Activated CD8-positive, alpha-beta T cell treated with anti-CD3 and anti-CD28 coated beads for 36 hours (primary cell): ENCODE data around the gene POU3F1. TPM values are rescaled to one million over a fixed set of nuclear protein-coding genes. Genes with fewer than 3 reads are reported as not detected.

Experiments
- ATAC-seq: fragments of 200-7000 bp; cut with Tn5 transposase; one replicate; pipeline ENCODE4 v1.10.0; 2021; ENCODE audit warnings: mild to moderate bottlenecking, moderate library complexity
- CTCF ChIA-PET: fragments of 350-600 bp; sonication (Branson Sonifier 250); formaldehyde crosslinking; loops from one replicate; lab custom pipeline; 2021; ENCODE audit warnings: antibody characterized with exemption; lab: Charles Lee
- POLR2A ChIA-PET: fragments of 350-600 bp; sonication (Branson Sonifier 250); formaldehyde crosslinking; loops from one replicate; lab custom pipeline; 2021; ENCODE audit warnings: antibody characterized with exemption; lab: Charles Lee
- DNase-seq: peaks from one replicate; pipeline ENCODE4 v3.0.0-alpha.2; 2020
- H3K27ac Mint-ChIP-seq: one replicate; pipeline ENCODE4 v1.8.0; 2021; ENCODE audit warnings: mild to moderate bottlenecking, mixed read lengths
- H3K27me3 Mint-ChIP-seq: one replicate; pipeline ENCODE4 v1.8.0; 2021; ENCODE audit warnings: mixed read lengths
- H3K36me3 Mint-ChIP-seq: one replicate; pipeline ENCODE4 v1.8.0; 2021; ENCODE audit warnings: low read depth, mixed read lengths
- H3K4me1 Mint-ChIP-seq: one replicate; pipeline ENCODE4 v1.8.0; 2021; ENCODE audit warnings: low read depth, mixed read lengths
- H3K4me3 Mint-ChIP-seq: one replicate; pipeline ENCODE4 v1.8.0; 2021; ENCODE audit warnings: mild to moderate bottlenecking, moderate library complexity, mixed read lengths
- H3K9me3 Mint-ChIP-seq: one replicate; pipeline ENCODE4 v1.8.0; 2021; ENCODE audit warnings: mixed read lengths
- CTCF ChIP-seq: fragments of 200-600 bp; IDR thresholded peaks from one replicate; pipeline ENCODE4 v1.8.0; 2022; ENCODE audit warnings: antibody characterized with exemption, mild to moderate bottlenecking
- intact Hi-C: fragments of 100-400 bp; cut with micrococcal nuclease; formaldehyde crosslinking; loops from one replicate; pipeline ENCODE4 v1.10.0; 2022
- total RNA-seq, 2 experiments: library from RNA; stranded (reverse); gene quantifications; one replicate each; pipeline ENCODE4 v1.2.3, GENCODE V29; 2021

POU3F1 gene
- total RNA-seq, 2 experiments from 2014 or later: 0.16 TPM; not detected in 1

- POLR2A ChIA-PET: no interaction called here
- peaks cover 3% of the 10 kb centered on the region for H3K27me3 Mint-ChIP-seq
Observed at GRCh38 chr1:38082769-38083263, 36.2 kb upstream of the POU3F1 start.

DNA sequence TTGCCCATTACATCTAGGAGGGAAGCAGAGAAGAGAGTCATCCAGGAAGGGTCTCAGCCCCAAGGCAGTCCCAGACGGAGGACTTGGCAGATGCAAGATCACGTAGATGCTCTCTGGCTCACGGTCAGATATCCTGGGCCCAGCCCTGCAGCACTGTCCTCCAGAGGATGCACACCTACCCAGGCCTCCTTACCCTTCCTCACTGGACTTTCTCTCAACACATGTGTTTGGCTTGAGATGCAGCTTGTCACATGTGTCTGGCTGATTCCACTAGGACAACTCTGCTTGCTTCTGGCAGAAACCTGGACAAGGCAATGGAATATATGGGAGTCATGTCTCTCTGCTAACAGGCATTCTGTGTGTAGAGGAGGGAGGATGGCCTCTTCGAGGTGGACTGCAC, 32.4 kb upstream of the POU3F1 start:
- DNase-seq (no peak), ATAC-seq (no peak)
- ChIA-PET POLR2A (no interaction called here), CTCF (no interaction called here)
- H3K36me3 Mint-ChIP-seq: no peaks in the 10 kb centered on the region
- H3K27me3 Mint-ChIP-seq: peaks cover 6% of the 10 kb centered on the region
- intact Hi-C loops: no loop called here
- H3K9me3 Mint-ChIP-seq: no peaks in the 10 kb centered on the region
- H3K4me3 Mint-ChIP-seq: no peak overlapping the region
- H3K27ac Mint-ChIP-seq: no peak overlapping the region
- TF ChIP-seq CTCF: no peak
- no peaks in the 10 kb centered on the region for H3K4me1 Mint-ChIP-seq

More at GRCh38 chr1:38082769-38083263, 36.2 kb upstream of the POU3F1 start:
- intact Hi-C loops: no loop called here
- ATAC-seq (no peak), DNase-seq (no peak)
- TF ChIP-seq CTCF: no peak
- CTCF ChIA-PET: no interaction called here
- Mint-ChIP-seq H3K4me1 (no peaks in the 10 kb centered on the region), H3K9me3 (no peaks in the 10 kb centered on the region), H3K36me3 (no peaks in the 10 kb centered on the region), H3K27ac (no peak overlapping the region), H3K4me3 (no peak overlapping the region)

DNA sequence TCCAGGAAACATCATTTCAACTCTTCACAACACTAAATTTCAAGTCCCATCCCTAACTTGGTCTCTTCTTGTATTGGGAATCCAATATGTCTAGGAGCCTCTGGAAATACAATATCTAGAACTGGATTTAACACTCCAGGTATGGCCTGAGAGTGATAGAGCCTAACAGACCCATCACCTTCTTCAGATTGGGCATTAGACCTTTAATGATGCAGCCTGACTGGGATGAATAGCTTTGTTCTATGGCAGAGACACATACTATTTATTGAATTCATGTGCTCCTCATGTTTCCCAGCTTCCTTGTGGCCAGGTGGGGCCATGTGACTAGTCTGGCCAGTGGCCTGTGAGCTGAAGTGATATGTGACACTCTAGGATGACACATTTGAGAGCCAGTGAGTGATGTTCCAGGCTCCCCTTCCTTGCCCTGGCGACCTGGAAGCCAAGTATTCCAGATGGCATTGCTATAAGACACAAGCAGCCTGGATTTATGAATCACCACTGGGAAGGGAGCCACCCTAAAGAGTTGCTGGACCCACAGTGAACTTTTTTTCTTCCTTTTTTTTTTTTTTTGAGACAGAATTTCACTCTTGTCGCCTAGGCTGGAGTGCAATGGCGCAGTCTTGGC, 31.0 kb upstream of the POU3F1 start:
- no peaks in the 10 kb centered on the region for H3K36me3 Mint-ChIP-seq
- H3K9me3 Mint-ChIP-seq: no peaks in the 10 kb centered on the region
- no peak for TF ChIP-seq CTCF
- no peak for ATAC-seq
- H3K27me3 Mint-ChIP-seq: peaks cover 15% of the 10 kb centered on the region
- CTCF ChIA-PET: no interaction called here
- DNase-seq: no peak
- no peak overlapping the region for H3K27ac Mint-ChIP-seq
- POLR2A ChIA-PET: interaction anchor here (1.0 kb wide), 1 partner anchor 482 kb away, joined by 5 read pairs; no protein-coding TSS in a partner anchor
- intact Hi-C loops: no loop called here
- no peak overlapping the region for H3K4me3 Mint-ChIP-seq
- no peaks in the 10 kb centered on the region for H3K4me1 Mint-ChIP-seq

DNA sequence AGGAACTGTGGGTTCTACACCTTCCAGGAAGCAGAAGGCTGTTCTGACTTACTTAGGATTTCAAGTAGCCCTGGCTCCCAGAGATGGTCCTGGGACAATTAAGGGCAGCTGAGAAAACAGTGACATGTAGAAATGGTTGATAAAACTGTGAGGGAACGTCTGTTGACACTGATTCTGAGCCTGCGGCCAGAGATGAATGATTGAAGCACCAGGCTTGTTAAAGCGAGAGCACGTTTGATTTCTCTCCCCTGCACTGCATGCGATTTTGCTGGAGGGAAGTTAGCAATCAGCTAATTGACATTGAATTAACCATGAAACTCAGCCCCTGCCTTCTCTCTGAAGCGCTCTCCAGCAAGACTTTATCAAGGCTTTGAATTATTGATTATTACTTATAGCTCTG, 29.9 kb upstream of the POU3F1 start:
- no peak for TF ChIP-seq CTCF
- Mint-ChIP-seq H3K27me3 (peaks cover 17% of the 10 kb centered on the region), H3K36me3 (no peaks in the 10 kb centered on the region), H3K9me3 (no peaks in the 10 kb centered on the region), H3K27ac (no peak overlapping the region), H3K4me3 (no peak overlapping the region), H3K4me1 (no peaks in the 10 kb centered on the region)
- ATAC-seq: no peak
- intact Hi-C loops: no loop called here
- ChIA-PET CTCF (no interaction called here), POLR2A (no interaction called here)
- no peak for DNase-seq

- ChIA-PET CTCF (no interaction called here), POLR2A (no interaction called here)
- Mint-ChIP-seq H3K27me3 (peaks cover 17% of the 10 kb centered on the region), H3K27ac (no peak overlapping the region), H3K9me3 (no peaks in the 10 kb centered on the region), H3K4me1 (no peaks in the 10 kb centered on the region), H3K36me3 (no peaks in the 10 kb centered on the region), H3K4me3 (no peak overlapping the region)
- TF ChIP-seq CTCF: no peak
- DNase-seq: no peak
- no peak for ATAC-seq
- intact Hi-C loops: no loop called here
Observed at GRCh38 chr1:38076038-38076437, 29.4 kb upstream of the POU3F1 start.
